CD4-positive, alpha-beta memory T cell (primary cell): ENCODE data around the gene SUGCT. TPM values are rescaled to one million over a fixed set of nuclear protein-coding genes. Genes with fewer than 3 reads are reported as not detected.

Experiments used
- CTCF ChIA-PET: fragments of 350-600 bp; sonication (Branson Sonifier 250); formaldehyde crosslinking; loops from one replicate; lab custom pipeline; 2021; ENCODE audit warnings: inconsistent platforms; ENCODE audit not compliant: partially characterized antibody; lab: Charles Lee
- POLR2A ChIA-PET: fragments of 350-600 bp; sonication (Branson Sonifier 250); formaldehyde crosslinking; loops from one replicate; lab custom pipeline; 2021; ENCODE audit not compliant: partially characterized antibody; lab: Charles Lee
- DNase-seq, 5 donors: peaks; one replicate each; pipeline versions ENCODE4 v3.0.0 to v3.0.0-alpha.2; 2020 to 2022; ENCODE audit warnings: mixed read lengths in 1 of 5
- H3K27ac ChIP-seq: one replicate; pipeline ENCODE4 v1.7.0; 2013; ENCODE audit warnings: low read depth, low read length
- H3K27me3 ChIP-seq: 2 replicates; pipeline ENCODE4 v1.7.0; 2013; ENCODE audit warnings: mild to moderate bottlenecking, low read length, moderate library complexity; ENCODE audit not compliant: insufficient read depth
- H3K36me3 ChIP-seq: 2 replicates; pipeline ENCODE4 v1.7.0; 2013; ENCODE audit warnings: mild to moderate bottlenecking, low read length, moderate library complexity; ENCODE audit not compliant: insufficient read depth
- H3K4me1 ChIP-seq: 2 replicates; pipeline ENCODE4 v1.7.0; 2013; ENCODE audit warnings: mild to moderate bottlenecking, low read length, moderate library complexity; ENCODE audit not compliant: insufficient read depth
- H3K4me3 ChIP-seq, 2 donors: one replicate each; pipeline ENCODE4 v1.7.0; 2013; ENCODE audit warnings: low read length in 2 of 2, mild to moderate bottlenecking in 1 of 2
- H3K9me3 ChIP-seq, 2 donors: one replicate each; pipeline ENCODE4 v1.7.0; 2013; ENCODE audit warnings: low read length in 2 of 2, control low read depth in 1 of 2; ENCODE audit not compliant: control insufficient read depth in 1 of 2
- H3K27ac Mint-ChIP-seq, 7 donors: one replicate each; pipeline ENCODE4 v1.8.0; 2020 to 2021; ENCODE audit warnings: mixed read lengths in 7 of 7, mild to moderate bottlenecking in 6 of 7, inconsistent platforms in 3 of 7, moderate library complexity in 3 of 7
- H3K27me3 Mint-ChIP-seq, 2 donors: one replicate each; pipeline ENCODE4 v1.8.0; 2020 to 2021; ENCODE audit warnings: mixed read lengths in 2 of 2
- H3K36me3 Mint-ChIP-seq, 2 donors: one replicate each; pipeline ENCODE4 v1.8.0; 2020 to 2021; ENCODE audit warnings: mixed read lengths in 2 of 2, inconsistent platforms in 1 of 2, mild to moderate bottlenecking in 1 of 2
- H3K4me1 Mint-ChIP-seq, 4 donors: one replicate each; pipeline ENCODE4 v1.8.0; 2020 to 2021; ENCODE audit warnings: mixed read lengths in 4 of 4, mild to moderate bottlenecking in 1 of 4
- H3K4me3 Mint-ChIP-seq, 8 donors: one replicate each; pipeline ENCODE4 v1.8.0; 2020 to 2021; ENCODE audit warnings: mixed read lengths in 8 of 8, mild to moderate bottlenecking in 7 of 8, moderate library complexity in 6 of 8, inconsistent platforms in 3 of 8
- H3K9me3 Mint-ChIP-seq, 8 donors: one replicate each; pipeline ENCODE4 v1.8.0; 2020 to 2021; ENCODE audit warnings: mixed read lengths in 8 of 8, mild to moderate bottlenecking in 5 of 8, inconsistent platforms in 3 of 8, moderate library complexity in 1 of 8
- intact Hi-C: fragments of 100-400 bp; cut with micrococcal nuclease; formaldehyde crosslinking; loops from one replicate; pipeline ENCODE4 v1.15.1; 2023
- polyA plus RNA-seq, 2 donors: library from polyadenylated mRNA; unstranded; fragments of 300-500 nt; fragmentation: Illumina TruSeq; gene quantifications; one replicate each; pipeline ENCODE4 v1.2.3, GENCODE V29; 2021
- total RNA-seq, 2 experiments: library from RNA; stranded (reverse); gene quantifications; one replicate each; pipeline ENCODE4 v1.2.3, GENCODE V29; 2021

SUGCT gene
- total and polyA plus RNA-seq, 4 experiments from 2014 or later, result 0.41 to 4.4 (median 1.2) TPM

GRCh38 chr7:40873248-40873647 lies 738.4 kb downstream of the SUGCT start:
- no peak overlapping the region for H3K4me3 Mint-ChIP-seq
- no peak overlapping the region for H3K27ac Mint-ChIP-seq
- CTCF ChIA-PET, result no interaction called here
- H3K27me3 Mint-ChIP-seq, result no peaks in the 10 kb centered on the region
- H3K4me1 Mint-ChIP-seq, result no peaks in the 10 kb centered on the region
- H3K4me3 ChIP-seq, result no peak overlapping the region
- no peaks in the 10 kb centered on the region for H3K36me3 ChIP-seq
- H3K27ac ChIP-seq, result no peak overlapping the region
- intact Hi-C loops, result no loop called here
- no peak for DNase-seq
- H3K36me3 Mint-ChIP-seq, result no peaks in the 10 kb centered on the region
- H3K4me1 ChIP-seq, result no peaks in the 10 kb centered on the region
- peaks cover 4 to 17% (median 13%) of the 10 kb centered on the region in 8 donors for H3K9me3 Mint-ChIP-seq
- POLR2A ChIA-PET, result no interaction called here
- no peaks in the 10 kb centered on the region for H3K27me3 ChIP-seq
- H3K9me3 ChIP-seq, result no peaks in the 10 kb centered on the region

DNA sequence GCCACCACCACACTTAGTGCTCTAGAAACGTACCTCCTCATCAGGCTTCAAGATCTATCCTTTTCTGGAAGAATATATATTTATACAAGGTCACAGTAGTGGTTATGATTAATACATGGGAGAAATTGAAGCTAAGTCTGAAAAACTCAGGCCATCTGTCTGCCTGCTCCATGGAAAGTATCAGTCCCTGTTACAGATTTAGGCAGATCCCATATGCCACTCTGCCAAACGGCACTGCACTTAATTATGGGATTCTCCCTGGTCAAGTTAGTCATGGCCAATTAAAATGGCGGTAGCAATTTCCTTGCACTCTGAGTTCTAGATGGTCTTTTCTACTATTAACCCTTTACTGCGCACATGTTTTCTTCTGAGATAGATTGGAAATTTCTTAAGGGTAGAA lies 740.0 kb downstream of the SUGCT start:
- H3K27me3 ChIP-seq, result no peaks in the 10 kb centered on the region

GRCh38 chr7:40876601-40877000 lies 741.8 kb downstream of the SUGCT start:
- ChIA-PET CTCF (no interaction called here), POLR2A (no interaction called here)
- no peaks in the 10 kb centered on the region for H3K27me3 ChIP-seq
- no peaks in the 10 kb centered on the region for H3K36me3 ChIP-seq
- no peak overlapping the region for H3K27ac ChIP-seq
- no peaks in the 10 kb centered on the region for H3K9me3 ChIP-seq
- no peak for DNase-seq
- H3K4me3 Mint-ChIP-seq, result no peak overlapping the region
- no peaks in the 10 kb centered on the region for H3K4me1 Mint-ChIP-seq
- H3K9me3 Mint-ChIP-seq, result peaks cover 0 to 15% (median 4%) of the 10 kb centered on the region in 8 donors
- H3K4me3 ChIP-seq, result no peak overlapping the region
- no peak overlapping the region for H3K27ac Mint-ChIP-seq
- H3K36me3 Mint-ChIP-seq, result no peaks in the 10 kb centered on the region
- H3K4me1 ChIP-seq, result no peaks in the 10 kb centered on the region
- intact Hi-C loops, result no loop called here
- H3K27me3 Mint-ChIP-seq, result no peaks in the 10 kb centered on the region

More for the DNA sequence above, 740.0 kb downstream of the SUGCT start:
- Mint-ChIP-seq H3K36me3 (no peaks in the 10 kb centered on the region), H3K4me3 (no peak overlapping the region), H3K4me1 (no peaks in the 10 kb centered on the region), H3K27ac (no peak overlapping the region), H3K9me3 (peaks cover 4 to 16% (median 11%) of the 10 kb centered on the region in 8 donors), H3K27me3 (no peaks in the 10 kb centered on the region)
- H3K36me3 ChIP-seq, result no peaks in the 10 kb centered on the region
- intact Hi-C loops, result no loop called here
- DNase-seq, result no peak
- H3K27ac ChIP-seq, result no peak overlapping the region
- no peaks in the 10 kb centered on the region for H3K4me1 ChIP-seq
- H3K4me3 ChIP-seq, result no peak overlapping the region
- no peaks in the 10 kb centered on the region for H3K9me3 ChIP-seq
- ChIA-PET CTCF (no interaction called here), POLR2A (no interaction called here)

GRCh38 chr7:40879941-40880543 lies 745.2 kb downstream of the SUGCT start:
- CTCF ChIA-PET, result no interaction called here

DNA sequence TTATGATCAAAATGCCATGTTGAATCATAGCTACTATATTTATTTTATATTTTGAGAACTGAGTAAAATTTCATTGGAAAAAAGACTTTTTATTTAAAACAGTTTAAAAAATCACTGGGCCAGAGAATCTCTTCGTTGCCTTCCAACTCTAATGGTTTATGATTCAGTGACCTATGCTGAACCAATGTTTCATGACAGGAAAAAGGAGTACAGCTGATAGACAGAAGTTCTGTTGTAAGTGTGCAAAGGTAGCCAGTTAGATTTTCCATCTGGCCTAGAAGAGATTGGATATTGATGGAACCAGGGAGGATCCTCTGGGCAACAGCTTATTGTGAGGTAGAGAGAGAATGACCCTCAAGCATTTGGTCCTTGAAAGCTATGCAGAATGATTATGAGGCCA lies 745.8 kb downstream of the SUGCT start:
- intact Hi-C loops, result no loop called here
- Histone ChIP-seq H3K4me3 (no peak overlapping the region), H3K27ac (no peak overlapping the region), H3K4me1 (no peaks in the 10 kb centered on the region), H3K9me3 (no peaks in the 10 kb centered on the region), H3K27me3 (no peaks in the 10 kb centered on the region), H3K36me3 (no peaks in the 10 kb centered on the region)
- H3K27me3 Mint-ChIP-seq, result no peaks in the 10 kb centered on the region
- H3K27ac Mint-ChIP-seq, result no peak overlapping the region
- DNase-seq, result no peak
- H3K4me1 Mint-ChIP-seq, result no peaks in the 10 kb centered on the region
- H3K4me3 Mint-ChIP-seq, result no peak overlapping the region
- H3K36me3 Mint-ChIP-seq, result no peaks in the 10 kb centered on the region
- POLR2A ChIA-PET, result no interaction called here
- CTCF ChIA-PET, result no interaction called here
- peaks cover 0 to 20% (median 7%) of the 10 kb centered on the region in 8 donors for H3K9me3 Mint-ChIP-seq

More at GRCh38 chr7:40879941-40880543, 745.2 kb downstream of the SUGCT start:
- H3K36me3 Mint-ChIP-seq, result no peaks in the 10 kb centered on the region
- H3K9me3 Mint-ChIP-seq, result peaks cover 0 to 19% (median 9%) of the 10 kb centered on the region in 8 donors
- H3K27ac ChIP-seq, result no peak overlapping the region
- H3K27ac Mint-ChIP-seq, result no peak overlapping the region
- no peaks in the 10 kb centered on the region for H3K9me3 ChIP-seq
- POLR2A ChIA-PET, result no interaction called here
- no peaks in the 10 kb centered on the region for H3K27me3 Mint-ChIP-seq
- DNase-seq, result no peak
- H3K4me1 Mint-ChIP-seq, result no peaks in the 10 kb centered on the region
- intact Hi-C loops, result no loop called here
- no peak overlapping the region for H3K4me3 Mint-ChIP-seq
- H3K4me1 ChIP-seq, result no peaks in the 10 kb centered on the region
- H3K36me3 ChIP-seq, result no peaks in the 10 kb centered on the region
- H3K4me3 ChIP-seq, result no peak overlapping the region
- H3K27me3 ChIP-seq, result no peaks in the 10 kb centered on the region

DNA sequence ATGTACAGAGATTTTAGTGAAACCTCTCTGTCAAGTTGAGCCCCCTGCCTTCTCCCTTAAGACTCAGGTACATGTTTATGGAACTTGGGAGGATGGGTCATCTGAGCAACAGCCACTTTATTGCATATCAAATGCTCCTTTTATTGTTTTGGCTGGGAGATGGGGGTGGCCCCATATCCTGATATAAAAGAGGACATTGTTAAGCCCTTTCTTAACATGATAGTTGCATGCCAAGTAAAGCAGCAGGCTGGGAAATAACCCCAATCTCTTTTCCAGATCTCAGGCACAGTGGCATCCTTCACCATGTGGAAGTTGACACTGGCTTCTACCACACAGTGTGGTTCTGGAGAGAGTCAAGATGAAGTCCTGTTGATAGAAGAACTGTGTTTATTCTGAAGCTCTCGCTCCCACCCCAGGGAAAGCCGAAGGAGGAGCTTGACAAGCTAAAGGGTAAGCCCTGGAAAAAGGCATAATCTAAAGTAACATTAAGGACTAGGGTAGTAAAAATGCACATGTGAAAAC lies 746.7 kb downstream of the SUGCT start:
- Mint-ChIP-seq H3K36me3 (no peaks in the 10 kb centered on the region), H3K9me3 (peaks cover 2 to 20% (median 8%) of the 10 kb centered on the region in 8 donors), H3K4me1 (no peaks in the 10 kb centered on the region), H3K4me3 (no peak overlapping the region), H3K27ac (no peak overlapping the region), H3K27me3 (no peaks in the 10 kb centered on the region)
- Histone ChIP-seq H3K4me3 (no peak overlapping the region), H3K27me3 (no peaks in the 10 kb centered on the region), H3K9me3 (no peaks in the 10 kb centered on the region), H3K36me3 (no peaks in the 10 kb centered on the region), H3K27ac (no peak overlapping the region), H3K4me1 (no peaks in the 10 kb centered on the region)
- no peak for DNase-seq
- ChIA-PET POLR2A (no interaction called here), CTCF (no interaction called here)
- intact Hi-C loops, result no loop called here

DNA sequence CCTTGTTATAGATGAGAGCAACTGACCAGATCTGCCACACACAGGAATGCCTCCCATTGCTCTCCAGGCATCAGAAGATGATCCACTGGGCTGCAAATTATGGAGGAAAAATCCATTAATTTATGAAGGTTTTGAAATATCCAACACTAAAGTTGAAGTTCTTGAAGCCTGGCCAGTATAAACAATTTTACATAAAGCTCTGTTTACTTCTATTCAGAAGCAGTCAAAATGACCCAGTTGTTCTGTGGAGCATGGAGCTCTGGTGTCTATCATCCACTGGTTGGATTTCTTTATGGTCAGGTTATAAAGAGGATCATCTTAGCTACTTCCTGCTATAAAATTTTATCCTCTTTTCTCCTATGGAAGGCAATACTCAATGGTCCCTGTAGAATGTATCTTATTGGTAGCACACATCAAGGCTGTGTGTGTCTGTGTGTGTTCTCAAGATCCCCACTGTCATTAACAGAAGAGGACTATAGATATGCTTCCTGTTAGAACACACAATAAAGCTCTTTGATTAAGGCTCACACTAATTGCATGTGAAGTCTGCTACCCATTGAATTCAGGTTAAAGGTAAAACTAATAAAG lies 747.4 kb downstream of the SUGCT start:
- H3K27ac Mint-ChIP-seq, result no peak overlapping the region
- POLR2A ChIA-PET, result no interaction called here

More for the DNA sequence above, 747.4 kb downstream of the SUGCT start:
- peaks cover 2 to 20% (median 10%) of the 10 kb centered on the region in 8 donors for H3K9me3 Mint-ChIP-seq
- CTCF ChIA-PET, result no interaction called here
- H3K36me3 Mint-ChIP-seq, result no peaks in the 10 kb centered on the region
- Histone ChIP-seq H3K27ac (no peak overlapping the region), H3K27me3 (no peaks in the 10 kb centered on the region), H3K36me3 (no peaks in the 10 kb centered on the region), H3K4me3 (no peak overlapping the region), H3K4me1 (no peaks in the 10 kb centered on the region), H3K9me3 (no peaks in the 10 kb centered on the region)
- H3K4me1 Mint-ChIP-seq, result no peaks in the 10 kb centered on the region
- intact Hi-C loops, result no loop called here
- no peak for DNase-seq
- no peak overlapping the region for H3K4me3 Mint-ChIP-seq
- no peaks in the 10 kb centered on the region for H3K27me3 Mint-ChIP-seq
